ENCODE measurements around the gene GFOD1. TPM values are rescaled to one million over a fixed set of nuclear protein-coding genes. Genes with fewer than 3 reads are reported as not detected.
A peak's percentile ranks its signal among the peaks of the same experiment; 100 is the strongest.

GFOD1 gene, protein sequence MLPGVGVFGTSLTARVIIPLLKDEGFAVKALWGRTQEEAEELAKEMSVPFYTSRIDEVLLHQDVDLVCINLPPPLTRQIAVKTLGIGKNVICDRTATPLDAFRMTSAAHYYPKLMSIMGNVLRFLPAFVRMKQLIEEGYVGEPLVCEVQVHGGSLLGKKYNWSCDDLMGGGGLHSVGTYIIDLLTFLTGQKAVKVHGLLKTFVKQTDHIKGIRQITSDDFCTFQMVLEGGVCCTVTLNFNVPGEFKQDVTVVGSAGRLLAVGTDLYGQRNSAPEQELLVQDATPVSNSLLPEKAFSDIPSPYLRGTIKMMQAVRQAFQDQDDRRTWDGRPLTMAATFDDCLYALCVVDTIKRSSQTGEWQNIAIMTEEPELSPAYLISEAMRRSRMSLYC
- 40.1 and 41.7 TPM in 2 replicates for total RNA-seq

DNA sequence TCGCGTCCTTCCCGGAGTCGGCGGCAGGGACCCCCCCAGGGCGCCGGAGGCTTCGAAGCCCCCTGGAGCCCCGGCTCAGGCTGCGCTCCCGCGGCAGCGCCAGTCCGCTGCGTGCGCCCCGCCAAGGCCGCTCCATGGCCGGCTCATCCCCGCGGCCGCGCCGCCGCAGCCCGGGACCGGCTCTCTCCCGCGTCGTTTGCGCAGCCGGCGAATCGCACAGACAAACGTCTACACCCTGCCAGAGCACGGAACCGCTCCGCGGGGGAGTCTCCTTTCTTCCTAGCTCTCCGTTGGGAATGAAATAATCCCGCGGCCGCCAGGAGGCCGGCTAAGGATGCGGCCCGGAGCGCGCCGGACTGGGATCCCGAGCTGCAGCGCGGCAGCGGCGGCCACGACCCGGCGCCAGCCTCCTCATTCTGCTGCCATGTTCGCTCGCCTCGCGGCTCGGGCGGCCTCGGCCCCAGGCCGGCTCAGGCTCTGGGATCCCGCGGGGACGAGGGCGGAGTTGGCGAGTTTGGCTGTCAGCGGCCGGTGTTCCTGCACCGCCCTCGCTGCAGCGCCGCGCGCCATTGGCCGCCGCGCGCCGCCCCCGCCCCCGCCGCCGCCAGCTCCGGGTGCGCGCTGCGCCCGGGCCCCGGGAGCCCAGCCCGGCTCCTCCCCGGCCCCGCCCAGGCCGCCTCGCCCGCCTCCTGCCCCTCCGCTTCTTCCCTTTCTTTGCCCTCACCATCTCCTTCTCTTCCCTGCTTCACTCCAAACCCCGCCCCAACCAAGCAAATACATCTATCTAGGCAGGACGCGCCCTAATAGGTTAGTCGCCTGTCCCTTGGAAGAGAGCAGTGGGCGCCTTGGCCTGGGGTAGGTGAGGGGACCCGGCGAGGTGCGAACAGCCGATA is at the start of gene GFOD1:
TSS of gene GFOD1 (minus strand) at position 479 of the 893 bp plus-strand sequence. CDS start 710 bp downstream, outside the sequence.
- DNase-seq, result peak; percentile 88

DNA sequence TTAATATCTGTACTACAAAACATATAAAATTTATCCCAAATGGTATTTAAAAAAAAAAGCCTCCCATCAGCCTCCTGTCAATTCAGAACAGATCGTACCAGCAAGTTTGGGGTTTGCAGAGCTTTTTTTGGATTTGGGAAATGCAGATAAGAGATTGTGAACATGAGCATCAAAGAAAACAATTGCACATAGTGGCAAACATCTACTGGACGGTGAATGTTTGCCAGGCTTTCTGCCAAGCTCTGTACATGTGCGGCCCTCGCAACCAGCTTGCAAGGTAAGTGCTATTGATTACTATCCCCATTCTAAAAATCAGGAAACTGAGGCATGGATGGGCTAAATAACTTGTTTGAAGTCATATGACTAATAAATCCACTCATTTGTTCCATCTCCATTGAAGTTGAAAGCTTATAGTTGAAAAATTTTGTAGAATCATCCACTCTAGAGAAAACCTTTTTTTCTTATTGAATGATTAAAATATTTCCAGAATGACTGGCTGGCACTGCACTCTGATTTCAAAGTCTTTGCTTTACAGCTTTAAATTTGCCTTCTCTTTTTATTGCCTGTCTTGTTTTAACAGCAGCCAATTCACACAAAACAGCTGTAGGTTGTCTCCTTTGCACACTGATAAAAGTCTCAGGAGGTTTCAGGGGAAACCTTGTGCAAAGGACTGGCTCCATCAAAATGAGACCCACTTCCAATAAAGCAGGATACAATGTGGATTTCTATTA is 49.6 kb upstream of the GFOD1 start:
- no peak for DNase-seq

DNA sequence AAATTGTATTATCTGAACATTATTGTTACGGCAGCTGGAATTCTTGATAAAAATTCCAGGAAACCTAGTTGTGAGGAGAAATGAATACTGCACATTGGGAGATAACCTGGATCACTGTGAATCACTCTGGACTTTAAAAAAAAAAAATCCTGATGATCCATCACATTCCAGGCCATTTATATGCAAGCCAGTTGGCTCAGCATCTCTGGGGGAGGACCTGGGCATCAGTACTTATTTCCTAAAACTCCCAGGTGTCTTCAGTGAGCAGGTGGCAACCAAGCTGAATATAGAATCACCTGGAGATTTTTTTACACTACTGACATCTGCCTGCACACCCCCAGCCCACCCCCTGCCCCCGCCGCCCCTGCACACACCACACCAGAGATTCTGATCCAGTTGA is 47.9 kb upstream of the GFOD1 start:
- DNase-seq, result no peak

- no peak for DNase-seq
Observed at GRCh38 chr6:13534536-13534935, 47.1 kb upstream of the GFOD1 start.

DNA sequence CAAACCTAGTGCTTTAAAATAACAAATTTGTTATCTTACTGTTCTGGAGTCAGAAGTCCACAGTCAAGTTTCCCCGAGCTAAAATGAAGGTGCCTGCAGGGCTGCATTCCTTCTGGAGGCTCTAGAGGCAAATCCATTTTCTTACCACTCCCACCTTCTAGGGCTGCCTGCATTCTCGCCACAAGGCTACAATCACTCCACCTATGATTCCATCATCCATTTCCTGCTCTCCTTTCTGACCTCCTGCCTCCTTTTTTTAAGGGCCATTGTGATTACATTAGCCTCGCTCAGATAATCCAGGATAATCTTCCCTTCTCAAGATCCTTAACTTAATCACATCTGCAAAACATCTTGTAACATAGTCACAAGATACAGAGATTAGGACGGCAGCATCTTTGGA is 44.6 kb upstream of the GFOD1 start:
- DNase-seq, result no peak

GRCh38 chr6:13528777-13529343 is 41.5 kb upstream of the GFOD1 start:
- no peak for DNase-seq

DNA sequence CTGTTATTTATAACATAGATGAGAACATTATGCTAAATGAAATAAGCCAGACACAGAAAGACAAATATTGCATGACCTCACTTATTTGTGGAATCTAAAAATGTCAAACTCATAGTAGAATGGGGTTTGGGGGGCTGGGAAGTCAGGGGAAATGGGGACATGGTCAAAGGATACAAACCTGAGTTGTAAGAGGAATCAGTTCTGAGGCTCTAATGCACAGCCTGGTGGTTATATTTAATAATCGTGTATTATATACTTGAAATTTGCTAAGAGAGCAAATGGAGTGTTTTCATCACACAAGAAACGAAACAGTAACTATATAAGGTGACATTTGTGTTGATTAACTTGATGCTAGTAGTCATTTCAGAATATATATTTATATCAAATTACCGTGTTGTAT is 40.8 kb upstream of the GFOD1 start:
- DNase-seq, result peak; percentile 59

GRCh38 chr6:13527671-13528056 is 40.3 kb upstream of the GFOD1 start:
- DNase-seq, result peak; percentile 21

DNA sequence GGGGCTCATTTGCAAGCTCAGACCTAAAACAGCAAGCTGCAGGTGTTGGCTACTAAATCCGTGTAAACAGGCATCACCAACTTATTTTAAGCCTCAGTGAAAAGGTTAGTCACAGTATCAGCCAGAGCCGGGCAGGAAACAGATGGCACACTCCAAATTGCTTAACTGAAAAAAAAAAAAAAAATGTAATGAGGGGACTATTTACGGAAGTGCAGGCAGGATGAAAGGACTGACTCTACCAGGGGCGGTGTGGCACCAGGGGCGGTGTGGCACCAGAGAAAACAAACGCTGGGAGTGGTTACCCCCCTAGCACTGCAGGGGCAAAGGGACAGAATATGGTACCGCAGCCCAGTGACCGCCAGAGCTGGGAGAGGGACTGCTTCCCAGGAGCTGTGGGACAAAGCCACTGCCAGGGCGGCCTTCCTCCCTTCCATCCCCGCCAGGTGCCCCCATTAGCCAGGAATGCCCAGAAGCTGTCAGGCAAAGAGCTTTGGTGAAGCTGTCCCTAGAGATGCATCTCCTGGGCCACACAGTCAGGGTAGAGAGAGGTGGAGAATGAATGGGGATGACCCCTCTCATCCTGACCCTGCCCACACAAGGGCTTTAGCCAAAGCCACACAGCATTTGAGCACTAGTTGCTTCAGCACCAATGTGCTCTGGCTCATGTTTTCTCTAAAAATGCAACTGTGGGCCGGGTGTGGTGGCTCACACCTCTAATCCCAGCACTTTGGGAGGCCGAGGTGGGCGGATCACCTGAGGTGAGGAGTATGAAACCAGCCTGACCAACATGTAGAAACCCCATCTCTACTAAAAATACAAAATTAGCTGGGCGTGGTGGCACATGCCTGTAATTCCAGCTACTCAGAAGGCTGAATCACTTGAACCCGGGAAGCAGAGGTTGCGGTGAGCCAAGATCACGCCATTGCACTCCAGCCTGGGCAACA is 39.6 kb upstream of the GFOD1 start:
- peak; percentile 95 for DNase-seq

DNA sequence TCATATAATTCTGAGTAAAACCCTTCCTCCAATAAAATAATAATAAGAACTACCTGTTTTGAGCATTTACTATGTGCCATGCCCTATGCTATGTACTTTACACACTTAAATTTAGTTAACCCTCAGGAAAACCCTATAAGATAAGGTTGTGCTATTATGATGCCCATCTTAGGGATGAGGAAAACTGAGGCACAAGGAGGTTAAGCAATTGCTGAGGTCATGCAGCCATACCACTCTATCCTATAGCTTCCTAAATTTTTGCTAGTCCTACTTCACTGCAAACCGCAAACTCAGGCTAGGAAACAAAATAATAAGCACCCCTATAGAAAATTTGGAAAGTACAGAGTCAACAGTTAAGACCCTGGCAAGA is 38.9 kb upstream of the GFOD1 start:
- DNase-seq, result no peak

DNA sequence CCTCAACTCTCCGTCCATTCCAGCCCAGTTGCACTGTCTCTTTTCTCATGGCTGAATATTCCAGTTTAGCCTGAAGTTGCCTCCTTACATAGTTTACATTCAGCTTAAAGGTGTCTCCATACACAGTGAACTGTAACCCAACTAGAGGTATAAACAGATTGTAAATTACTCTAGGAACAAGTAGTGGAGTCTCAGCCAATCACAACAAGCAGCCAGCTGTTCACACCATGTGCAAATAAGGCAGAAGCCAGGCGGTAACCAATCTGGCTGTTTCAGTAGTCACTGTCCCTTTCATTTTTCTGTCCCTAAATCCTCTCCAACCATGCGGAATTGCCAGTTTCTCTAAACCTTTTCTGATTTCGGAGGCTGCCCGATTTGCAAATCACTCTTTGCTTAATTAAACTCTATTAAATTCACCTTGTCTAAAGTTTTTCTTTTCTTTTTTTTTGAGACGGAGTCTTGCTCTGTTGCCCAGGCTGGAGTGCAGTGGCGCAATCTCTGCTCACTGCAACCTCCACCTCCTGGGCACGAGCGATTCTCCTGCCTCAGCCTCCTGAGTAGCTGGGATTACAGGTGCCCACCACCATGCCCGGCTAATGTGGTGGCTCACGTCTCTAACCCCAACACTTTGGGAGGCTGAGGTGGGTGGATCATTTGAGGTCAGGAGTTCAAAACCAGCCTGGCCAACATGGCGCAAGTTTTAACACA is 37.6 kb upstream of the GFOD1 start:
- DNase-seq, result no peak

- DNase-seq, result no peak
Observed at GRCh38 chr6:13523826-13524622, 36.6 kb upstream of the GFOD1 start.

- peak; percentile 93 for DNase-seq
Observed at GRCh38 chr6:13522656-13523055, 35.3 kb upstream of the GFOD1 start.

DNA sequence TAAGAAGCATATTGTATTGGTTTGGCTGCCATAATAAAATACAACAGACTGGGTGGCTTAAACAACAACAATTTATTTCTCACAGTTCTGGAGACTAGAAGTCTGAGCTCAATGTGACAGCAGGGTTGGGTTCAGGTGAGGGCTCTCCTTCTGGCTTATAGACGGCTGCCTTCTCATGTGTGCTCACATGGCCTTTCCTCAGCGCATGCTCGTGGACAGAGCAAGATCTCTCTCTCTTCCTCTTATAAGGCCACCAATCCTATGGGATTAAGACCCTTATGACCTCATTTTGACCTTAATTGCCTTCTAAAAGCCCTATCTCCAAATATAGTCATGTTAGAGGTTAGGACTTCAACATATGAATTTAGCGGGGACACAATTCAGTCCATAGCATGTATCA is 32.4 kb upstream of the GFOD1 start:
- no peak for DNase-seq

- peak; percentile 59 for DNase-seq
Observed at GRCh38 chr6:13517116-13517515, 29.7 kb upstream of the GFOD1 start.

- no peak for DNase-seq
Observed at GRCh38 chr6:13515912-13516311, 28.5 kb upstream of the GFOD1 start.

- DNase-seq, result no peak
Observed at GRCh38 chr6:13513626-13514502, 26.5 kb upstream of the GFOD1 start.

- no peak for DNase-seq
Observed at GRCh38 chr6:13512900-13513299, 25.5 kb upstream of the GFOD1 start.

Measured in dermis blood vessel endothelial cell (primary cell).